K562 (cell line): ENCODE data around the gene PWP2. TPM values are rescaled to one million over a fixed set of nuclear protein-coding genes. Genes with fewer than 3 reads are reported as not detected.

ENCODE experiments used
- BRF2 ChIP-seq: IDR thresholded peaks from 3 replicates; pipeline ENCODE4 v1.6.1; 2011; ENCODE audit warnings: borderline replicate concordance, mild to moderate bottlenecking; ENCODE audit not compliant: insufficient read length, insufficient read depth
- CEBPB ChIP-seq: fragments of 450-650 bp; IDR thresholded peaks from 2 replicates; pipeline ENCODE4 v1.6.1; 2016; ENCODE audit warnings: missing genetic modification characterization, missing compliant biosample characterization
- CEBPG ChIP-seq, 3 experiments: fragments of 200-800 bp in 1 of 3; sonication (Bioruptor generic) in 1 of 3; sonication (generic) in 1 of 3; formaldehyde crosslinking in 1 of 3; IDR thresholded peaks in 2 of 3; conservative IDR thresholded peaks in 1 of 3; 2 replicates each; pipeline versions ENCODE4 v1.6.1 to v1.8.0; 2016 to 2022; ENCODE audit warnings: missing compliant biosample characterization in 2 of 3, missing genetic modification characterization in 2 of 3, mild to moderate bottlenecking in 1 of 3, missing genetic modification reagents in 1 of 3
- DMBX1 ChIP-seq: fragments of 250-450 bp; sonication (Bioruptor Pico); IDR thresholded peaks from 2 replicates; pipeline ENCODE4 v1.8.0; 2022; ENCODE audit warnings: inconsistent platforms, mild to moderate bottlenecking, moderate library complexity, borderline replicate concordance
- FOXA1 ChIP-seq: fragments of 450-650 bp; IDR thresholded peaks from 2 replicates; pipeline ENCODE4 v1.6.1; 2016; ENCODE audit warnings: mild to moderate bottlenecking, borderline replicate concordance
- FOXK1 ChIP-seq: sonication (generic); formaldehyde crosslinking; IDR thresholded peaks from 2 replicates; pipeline ENCODE4 v1.8.0; 2022; ENCODE audit warnings: missing genetic modification reagents, mild to moderate bottlenecking, borderline replicate concordance
- GMEB1 ChIP-seq: fragments of 250-450 bp; sonication (Bioruptor Pico); IDR thresholded peaks from 2 replicates; pipeline ENCODE4 v1.4.0; 2020; ENCODE audit warnings: mild to moderate bottlenecking
- NUFIP1 ChIP-seq: fragments of 450-650 bp; IDR thresholded peaks from 2 replicates; pipeline ENCODE4 v1.6.1; 2018; ENCODE audit not compliant: partially characterized antibody
- POLR2A ChIP-seq: fragments of 450-650 bp; conservative IDR thresholded peaks from 2 replicates; pipeline ENCODE4 v1.6.1; 2016
- RAD21 ChIP-seq, 2 experiments: fragments of 250-450 bp in 1 of 2; fragments of 450-650 bp in 1 of 2; sonication (Bioruptor Pico) in 1 of 2; formaldehyde crosslinking in 1 of 2; IDR thresholded peaks in 1 of 2; conservative IDR thresholded peaks in 1 of 2; 2 replicates each; pipeline versions ENCODE4 v1.4.0 to v1.8.0; 2020 to 2022; ENCODE audit warnings: mild to moderate bottlenecking in 2 of 2, moderate library complexity in 1 of 2
- RBM15 ChIP-seq: fragments of 200-400 bp; formaldehyde crosslinking; IDR thresholded peaks from 2 replicates; pipeline ENCODE4 v1.6.1; 2018; ENCODE audit warnings: mild to moderate bottlenecking, low read length, moderate library complexity; ENCODE audit not compliant: insufficient read depth
- TFE3 ChIP-seq: fragments of 450-650 bp; formaldehyde crosslinking; IDR thresholded peaks from 2 replicates; pipeline ENCODE4 v1.4.0; 2020; ENCODE audit warnings: mild to moderate bottlenecking, mixed read lengths
- ZBTB34 ChIP-seq: fragments of 250-450 bp; sonication (Bioruptor Pico); IDR thresholded peaks from 2 replicates; pipeline ENCODE4 v1.8.0; 2021; ENCODE audit warnings: mild to moderate bottlenecking, moderate library complexity
- ZNF146 ChIP-seq: IDR thresholded peaks from one replicate; pipeline ENCODE4 v1.6.1; 2018; ENCODE audit warnings: missing compliant biosample characterization; ENCODE audit not compliant: unreplicated experiment
- polyA plus RNA-seq, 8 experiments: library from polyadenylated mRNA; depleted of rRNA in 4 of 8; stranded (reverse) in 5 of 8; unstranded in 3 of 8; fragments of >200 nt; fragmentation: Nextera tagmentation in 2 of 8; fragmentation: Illumina TruSeq in 1 of 8; extraction: Ambion mirVana in 2 of 8; extraction: Trizol in 1 of 8; gene quantifications; 2 replicates each; pipeline versions ENCODE4 v1.2.1 to v1.2.3, GENCODE V29; 2011 to 2014; ENCODE audit warnings: inconsistent platforms in 1 of 8, missing spikeins in 1 of 8
- total RNA-seq, 7 experiments: library from RNA; depleted of rRNA in 6 of 7; stranded (reverse); fragments of >200 nt in 6 of 7; fragmentation: Illumina TruSeq in 2 of 7; extraction: Trizol in 2 of 7; gene quantifications; 2 replicates each; pipeline versions ENCODE4 v1.2.1 to v1.2.3, GENCODE V29; 2011 to 2021; ENCODE audit warnings: low replicate concordance in 1 of 7

The PWP2 gene
- total and polyA plus RNA-seq, 9 of the 15 experiments (the other 6 are each of a cell fraction or from before 2014, with no cell fraction given) = 0.72 to 57.6 (median 31.1) TPM

GRCh38 chr21:44065428-44065827 is 41.8 kb upstream of the PWP2 start (continued):
- TF ChIP-seq GMEB1 (CRISPR knock-in tag) = no peak
- TF ChIP-seq ZNF146 (CRISPR knock-in tag) = no peak
- no peak for TF ChIP-seq DMBX1 (CRISPR knock-in tag)
- 0 out of 2 replicates have a peak, but pooled peaks have one; percentile 29 for TF ChIP-seq CEBPG (CRISPR knock-in tag; IDR thresholded peaks at IDR 0.05)
- peak in 1 of 2 experiments; percentile 64; a peak in 2 of 4 replicates for TF ChIP-seq CEBPG (tag; conservative IDR thresholded peaks at IDR 0.05 in 1 of 2, IDR thresholded peaks at IDR 0.05 in 1 of 2)
- TF ChIP-seq BRF2 = no peak
- TF ChIP-seq RBM15 = no peak
- TF ChIP-seq NUFIP1 = no peak
- no peak for TF ChIP-seq POLR2A
- no peak for TF ChIP-seq TFE3
- TF ChIP-seq RAD21 (CRISPR knock-in tag; conservative IDR thresholded peaks at IDR 0.05 in 1 of 2, IDR thresholded peaks at IDR 0.05 in 1 of 2) = 0 out of 4 replicates have a peak, but pooled peaks of 1 of the 2 experiments have one; percentile 4
- TF ChIP-seq FOXA1 = no peak
- TF ChIP-seq FOXK1 (CRISPR knock-in tag) = no peak
- no peak for TF ChIP-seq ZBTB34 (CRISPR knock-in tag)
- peak; percentile 15; the same call in 1 of the 2 replicates for TF ChIP-seq CEBPB (tag)
